Nephron (organoid): ENCODE measurements around the gene NTF3.
A peak's percentile ranks its signal among the peaks of the same experiment; 100 is the strongest.

Experiments
- H3K27ac Mint-ChIP-seq, 3 experiments: 2 replicates each; pipeline ENCODE4 v1.8.0; 2020; ENCODE audit warnings: mixed read lengths in 3 of 3, mild to moderate bottlenecking in 2 of 3, moderate library complexity in 1 of 3
- H3K27me3 Mint-ChIP-seq: 2 replicates; pipeline ENCODE4 v1.8.0; 2021; ENCODE audit warnings: low read depth, mild to moderate bottlenecking, moderate library complexity, mixed read lengths
- H3K36me3 Mint-ChIP-seq: 2 replicates; pipeline ENCODE4 v1.8.0; 2020; ENCODE audit warnings: low read depth, mixed read lengths
- H3K4me1 Mint-ChIP-seq: 2 replicates; pipeline ENCODE4 v1.8.0; 2020; ENCODE audit warnings: mixed read lengths
- H3K4me3 Mint-ChIP-seq, 3 experiments: 2 replicates each; pipeline ENCODE4 v1.8.0; 2020; ENCODE audit warnings: mild to moderate bottlenecking in 3 of 3, mixed read lengths in 3 of 3, moderate library complexity in 2 of 3
- H3K9me3 Mint-ChIP-seq: 2 replicates; pipeline ENCODE4 v1.8.0; 2020; ENCODE audit warnings: mixed read lengths
- TF ChIP-seq, protein P1 (sequence below), 3 experiments: fragments of 200-600 bp; sonication (generic); IDR thresholded peaks; one replicate each; pipeline ENCODE4 v1.5.0; 2021; ENCODE audit warnings: antibody characterized with exemption in 3 of 3; ENCODE audit not compliant: unreplicated experiment in 3 of 3

NTF3 gene

DNA sequence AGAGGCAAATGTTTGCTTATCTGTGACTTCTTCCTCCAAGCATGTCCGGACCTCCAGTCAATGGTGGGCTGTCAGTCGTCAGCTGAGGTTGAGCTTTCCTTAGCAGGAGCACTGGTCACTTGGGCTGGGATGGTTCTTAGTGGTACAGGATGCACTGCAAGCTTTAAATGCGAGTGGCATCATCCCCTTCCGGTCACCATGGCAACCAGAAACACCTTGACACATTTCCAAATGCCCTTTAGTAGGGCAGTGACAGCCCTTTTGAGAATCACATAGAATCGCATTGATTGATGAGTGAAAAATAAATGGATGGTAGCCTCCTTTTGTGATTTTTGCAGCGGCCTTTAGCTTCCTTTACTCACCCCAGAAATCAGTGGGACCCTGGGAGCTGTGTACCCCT lies 24.1 kb downstream of the NTF3 start:
- H3K4me3 Mint-ChIP-seq: no peak overlapping the region
- H3K36me3 Mint-ChIP-seq: no peaks in the 10 kb centered on the region
- no peak overlapping the region for H3K27ac Mint-ChIP-seq
- H3K4me1 Mint-ChIP-seq: peaks cover 53% of the 10 kb centered on the region
- TF ChIP-seq, protein P1, sequence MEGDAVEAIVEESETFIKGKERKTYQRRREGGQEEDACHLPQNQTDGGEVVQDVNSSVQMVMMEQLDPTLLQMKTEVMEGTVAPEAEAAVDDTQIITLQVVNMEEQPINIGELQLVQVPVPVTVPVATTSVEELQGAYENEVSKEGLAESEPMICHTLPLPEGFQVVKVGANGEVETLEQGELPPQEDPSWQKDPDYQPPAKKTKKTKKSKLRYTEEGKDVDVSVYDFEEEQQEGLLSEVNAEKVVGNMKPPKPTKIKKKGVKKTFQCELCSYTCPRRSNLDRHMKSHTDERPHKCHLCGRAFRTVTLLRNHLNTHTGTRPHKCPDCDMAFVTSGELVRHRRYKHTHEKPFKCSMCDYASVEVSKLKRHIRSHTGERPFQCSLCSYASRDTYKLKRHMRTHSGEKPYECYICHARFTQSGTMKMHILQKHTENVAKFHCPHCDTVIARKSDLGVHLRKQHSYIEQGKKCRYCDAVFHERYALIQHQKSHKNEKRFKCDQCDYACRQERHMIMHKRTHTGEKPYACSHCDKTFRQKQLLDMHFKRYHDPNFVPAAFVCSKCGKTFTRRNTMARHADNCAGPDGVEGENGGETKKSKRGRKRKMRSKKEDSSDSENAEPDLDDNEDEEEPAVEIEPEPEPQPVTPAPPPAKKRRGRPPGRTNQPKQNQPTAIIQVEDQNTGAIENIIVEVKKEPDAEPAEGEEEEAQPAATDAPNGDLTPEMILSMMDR (IDR thresholded peaks at IDR 0.05; ENCODE audit: unreplicated experiment in 3 of 3): no peak
- no peaks in the 10 kb centered on the region for H3K9me3 Mint-ChIP-seq
- no peaks in the 10 kb centered on the region for H3K27me3 Mint-ChIP-seq

DNA sequence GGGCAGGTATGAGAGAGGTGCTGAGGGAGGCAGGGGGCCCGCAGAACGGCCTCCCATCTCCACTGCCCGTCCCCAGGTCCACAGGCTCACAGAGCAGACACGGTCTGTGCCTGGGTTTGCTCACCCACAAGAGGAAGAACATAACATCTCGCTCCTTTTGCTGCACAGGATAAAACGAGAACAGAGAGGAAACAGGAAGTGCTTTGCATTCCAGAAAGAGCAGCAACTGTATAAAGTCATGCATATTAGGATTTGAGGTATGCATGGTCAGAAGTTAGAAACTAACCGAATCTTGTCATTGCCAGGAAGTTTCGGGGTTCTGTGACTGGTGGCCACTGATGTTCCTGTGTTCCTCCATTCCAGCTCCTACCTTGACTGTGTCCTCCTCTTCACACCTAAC lies 25.0 kb downstream of the NTF3 start:
- Mint-ChIP-seq H3K36me3 (no peaks in the 10 kb centered on the region), H3K27me3 (peaks cover 3% of the 10 kb centered on the region), H3K9me3 (no peaks in the 10 kb centered on the region), H3K27ac (peak overlapping the region; percentile 11 to 48 (median 37)), H3K4me1 (peaks cover 53% of the 10 kb centered on the region), H3K4me3 (no peak overlapping the region)
- TF ChIP-seq, protein P1 (IDR thresholded peaks at IDR 0.05; ENCODE audit: unreplicated experiment in 3 of 3): no peak

DNA sequence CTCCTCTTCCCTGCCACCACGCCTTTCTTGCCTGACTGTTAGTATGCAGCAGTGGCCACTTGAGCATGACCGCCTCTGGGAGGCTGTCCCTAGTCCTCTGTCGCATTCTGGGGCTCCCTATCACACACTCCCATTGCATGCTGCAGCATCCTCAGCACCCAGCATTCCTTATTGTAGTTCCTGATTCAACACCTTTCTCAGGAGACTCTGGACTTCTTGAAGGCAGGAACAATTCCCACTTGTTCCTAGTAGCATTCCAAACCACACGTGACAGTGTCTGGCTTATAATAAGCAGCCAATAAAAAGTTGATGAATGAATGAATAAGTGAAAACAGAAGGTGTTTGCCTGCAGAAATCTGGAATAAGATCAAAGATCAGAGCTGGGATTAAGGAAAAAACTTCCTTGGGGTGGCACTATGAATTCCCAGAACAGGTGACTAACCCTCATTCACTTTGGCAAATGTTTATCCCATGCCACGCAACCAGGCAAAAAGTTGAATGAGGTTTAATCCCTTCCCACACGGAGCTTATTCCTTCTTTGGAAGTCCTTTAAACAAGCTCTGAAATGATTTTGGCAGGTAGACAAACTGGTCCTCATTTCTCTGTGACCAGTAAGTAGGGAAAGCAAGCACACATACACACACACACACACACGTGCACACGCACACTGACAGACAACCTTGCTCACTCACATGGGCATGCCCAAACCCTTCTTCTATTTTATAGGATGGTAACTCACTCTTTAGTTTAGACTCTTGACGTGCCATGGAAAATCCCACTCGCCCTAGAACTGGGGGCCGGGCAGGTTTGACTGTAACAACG lies 26.5 kb downstream of the NTF3 start:
- peak overlapping the region in 2 of 3 experiments; percentile 2 to 11 for H3K27ac Mint-ChIP-seq

DNA sequence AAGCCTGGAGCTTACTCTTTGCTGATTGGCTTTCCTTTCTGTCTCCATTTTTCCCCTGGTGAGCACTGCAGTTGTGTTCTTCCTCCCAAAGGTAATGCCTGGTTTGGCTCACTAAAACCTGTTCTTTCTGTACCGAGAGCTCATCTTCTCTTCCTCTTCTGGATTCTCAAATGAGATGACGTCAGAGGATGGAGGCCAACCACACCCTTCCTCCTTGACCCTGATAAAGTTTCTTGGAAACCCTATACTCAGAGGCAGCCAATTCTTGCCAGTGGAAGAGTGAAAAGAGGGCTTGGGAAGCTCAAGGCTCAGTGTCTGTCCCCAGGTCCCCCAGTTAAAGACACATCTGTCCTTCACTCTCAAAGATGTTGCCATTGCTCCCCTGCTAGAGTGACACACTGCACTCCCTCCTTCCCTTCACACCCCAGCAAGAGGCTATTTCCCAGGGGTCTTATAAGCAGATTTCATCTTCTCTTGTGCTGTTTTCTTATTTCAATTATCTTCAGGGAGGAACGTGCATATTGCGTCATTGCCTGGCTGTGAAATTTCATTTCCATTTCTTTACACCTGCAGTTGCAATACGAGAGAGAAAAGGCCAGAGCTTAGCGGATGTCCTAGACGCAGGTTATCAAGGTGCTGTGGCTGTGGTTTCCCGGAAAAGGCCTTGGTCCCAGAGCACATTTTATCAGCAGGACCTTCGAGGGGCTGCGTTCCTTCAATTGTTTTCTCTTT lies 27.3 kb downstream of the NTF3 start:
- Mint-ChIP-seq H3K27me3 (peaks cover 3% of the 10 kb centered on the region), H3K4me3 (no peak overlapping the region), H3K4me1 (peaks cover 46% of the 10 kb centered on the region), H3K36me3 (no peaks in the 10 kb centered on the region), H3K9me3 (no peaks in the 10 kb centered on the region), H3K27ac (no peak overlapping the region)
- TF ChIP-seq, protein P1 (IDR thresholded peaks at IDR 0.05; ENCODE audit: unreplicated experiment in 3 of 3): no peak

More for the DNA sequence above, 26.5 kb downstream of the NTF3 start:
- peaks cover 3% of the 10 kb centered on the region for H3K27me3 Mint-ChIP-seq
- no peaks in the 10 kb centered on the region for H3K36me3 Mint-ChIP-seq
- H3K4me1 Mint-ChIP-seq: peaks cover 54% of the 10 kb centered on the region
- TF ChIP-seq, protein P1 (IDR thresholded peaks at IDR 0.05; ENCODE audit: unreplicated experiment in 3 of 3): no peak
- no peaks in the 10 kb centered on the region for H3K9me3 Mint-ChIP-seq
- no peak overlapping the region for H3K4me3 Mint-ChIP-seq

DNA sequence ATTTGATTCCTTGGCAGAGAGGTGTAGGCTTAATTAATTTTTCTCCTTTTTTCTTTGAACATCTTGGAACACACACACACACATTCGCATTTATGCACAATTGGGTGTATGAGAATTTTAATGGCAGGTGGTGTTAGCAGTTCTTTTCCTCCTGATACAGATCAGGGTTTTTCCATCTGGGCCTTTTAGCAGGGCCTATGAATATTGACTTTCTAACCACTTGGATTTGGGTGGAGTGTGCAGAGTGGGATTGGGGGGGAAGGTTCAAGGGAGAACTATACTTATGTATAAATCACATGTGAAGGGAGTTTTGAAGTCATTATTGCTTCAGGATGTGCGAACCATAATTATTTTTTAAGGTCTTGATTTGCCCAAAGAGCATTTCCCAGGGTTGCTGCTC lies 28.9 kb downstream of the NTF3 start:
- H3K27ac Mint-ChIP-seq: no peak overlapping the region

More for the DNA sequence above, 28.9 kb downstream of the NTF3 start:
- TF ChIP-seq, protein P1 (IDR thresholded peaks at IDR 0.05; ENCODE audit: unreplicated experiment in 3 of 3): no peak
- Mint-ChIP-seq H3K36me3 (no peaks in the 10 kb centered on the region), H3K4me3 (no peak overlapping the region), H3K4me1 (peaks cover 30% of the 10 kb centered on the region), H3K9me3 (no peaks in the 10 kb centered on the region), H3K27me3 (peaks cover 3% of the 10 kb centered on the region)
